ENCODE results near the gene STUB1.

STUB1 gene

DNA sequence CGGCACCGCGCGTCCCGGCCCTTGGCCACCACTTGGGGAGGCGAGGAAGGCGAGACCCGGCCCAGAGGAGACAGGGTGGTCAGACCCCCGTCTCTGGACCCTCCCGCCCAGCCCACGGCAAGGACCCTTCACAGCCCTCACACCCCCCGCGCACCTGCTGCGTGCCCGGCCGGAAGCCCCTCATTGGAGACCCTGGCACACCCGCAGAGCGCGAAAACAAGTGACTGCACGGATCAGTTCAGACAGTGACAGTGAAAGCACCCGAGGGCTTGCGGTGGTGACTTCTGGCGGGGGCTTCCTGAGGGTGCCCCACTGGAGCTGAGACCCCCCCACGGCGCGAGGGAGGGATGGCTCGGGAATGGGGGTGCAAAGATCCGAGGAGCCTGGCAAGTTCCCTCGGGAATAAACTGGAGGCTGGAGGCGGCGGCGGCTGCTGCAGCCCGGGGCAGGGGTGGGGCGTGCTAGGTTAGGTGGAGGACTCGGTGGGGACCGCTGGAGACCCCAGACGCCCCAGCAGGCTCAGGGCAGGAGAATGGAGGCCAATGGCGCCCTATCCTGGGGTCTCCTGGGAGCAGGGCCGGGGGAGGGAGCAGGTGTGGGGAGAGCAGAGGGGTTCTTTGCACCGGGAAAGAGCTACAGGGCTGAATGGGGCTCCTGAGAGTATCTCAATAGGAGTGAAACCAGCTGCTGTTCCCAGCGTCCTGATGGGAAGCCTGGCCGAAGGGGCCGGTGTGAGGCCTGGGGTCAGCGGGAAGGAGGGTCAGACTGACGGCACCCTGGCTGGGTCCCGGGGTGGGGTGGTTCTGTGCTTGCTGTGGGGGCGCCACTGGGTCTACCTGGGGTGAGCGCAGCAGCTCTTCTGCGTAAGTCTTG lies 26.2 kb downstream of the STUB1 start:
- Histone ChIP-seq H3K4me2 (ENCODE audit: low read length) (no peak overlapping the region), H3K4me3 (ENCODE audit: low read depth, low read length, poor library complexity, severe bottlenecking) (no peak overlapping the region), H3K4me1 (ENCODE audit: insufficient read depth, low read length, severe bottlenecking) (no peaks in the 10 kb centered on the region), H3K79me2 (ENCODE audit: insufficient read depth, low read length) (no peaks in the 10 kb centered on the region), H3F3A (ENCODE audit: insufficient read depth, low read length) (no peaks in the 10 kb centered on the region), H3K36me3 (ENCODE audit: insufficient read depth, low read length) (no peaks in the 10 kb centered on the region), H4K20me1 (ENCODE audit: insufficient read depth, low read length) (no peaks in the 10 kb centered on the region), H2AFZ (ENCODE audit: low read length) (no peak overlapping the region), H3K27me3 (ENCODE audit: insufficient read depth, low read length) (peaks cover 8% of the 10 kb centered on the region; the same call in 1 of the 2 replicates), H3K9me3 (ENCODE audit: low read length) (no peaks in the 10 kb centered on the region), H3K9ac (ENCODE audit: low read length) (no peak overlapping the region), H3K9me2 (ENCODE audit: low read depth, low read length) (no peaks in the 10 kb centered on the region), H3K27ac (ENCODE audit: low read depth, low read length, poor library complexity, severe bottlenecking) (no peak overlapping the region)
- TF ChIP-seq EZH2 (IDR thresholded peaks at IDR 0.05; ENCODE audit: borderline replicate concordance, low read length): no peak

DNA sequence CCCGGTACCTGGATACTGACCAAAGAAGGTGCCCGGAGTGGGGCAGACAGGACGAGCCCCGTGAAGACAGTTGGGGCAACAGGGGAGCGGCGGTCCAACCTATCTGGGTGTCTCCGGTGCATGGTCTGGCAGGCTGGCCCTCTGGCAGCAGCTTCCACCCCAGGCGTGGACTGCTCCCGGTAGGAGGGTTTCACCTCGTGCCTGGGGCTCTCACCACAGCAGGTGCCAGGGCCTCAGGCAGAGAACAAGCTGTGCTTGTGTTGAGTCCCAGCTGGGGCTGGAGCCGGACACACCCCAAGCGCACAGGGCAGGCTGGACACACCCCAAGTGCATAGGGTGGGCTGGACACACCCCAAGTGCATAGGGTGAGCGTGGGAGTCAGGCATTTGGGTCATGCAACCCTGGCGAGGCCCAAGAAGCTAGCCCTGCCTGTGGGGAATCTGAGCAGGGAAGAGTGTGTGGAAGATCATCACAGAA lies 26.9 kb downstream of the STUB1 start:
- Histone ChIP-seq H3K4me3 (ENCODE audit: low read depth, low read length, poor library complexity, severe bottlenecking) (no peak overlapping the region), H3K4me2 (ENCODE audit: low read length) (no peak overlapping the region), H3K9me3 (ENCODE audit: low read length) (no peaks in the 10 kb centered on the region), H4K20me1 (ENCODE audit: insufficient read depth, low read length) (no peaks in the 10 kb centered on the region), H3K9me2 (ENCODE audit: low read depth, low read length) (no peaks in the 10 kb centered on the region), H3K27me3 (ENCODE audit: insufficient read depth, low read length) (peaks cover 8% of the 10 kb centered on the region; the same call in 1 of the 2 replicates), H2AFZ (ENCODE audit: low read length) (no peak overlapping the region), H3K27ac (ENCODE audit: low read depth, low read length, poor library complexity, severe bottlenecking) (no peak overlapping the region), H3K36me3 (ENCODE audit: insufficient read depth, low read length) (no peaks in the 10 kb centered on the region), H3K4me1 (ENCODE audit: insufficient read depth, low read length, severe bottlenecking) (no peaks in the 10 kb centered on the region), H3K9ac (ENCODE audit: low read length) (no peak overlapping the region), H3K79me2 (ENCODE audit: insufficient read depth, low read length) (no peaks in the 10 kb centered on the region), H3F3A (ENCODE audit: insufficient read depth, low read length) (no peaks in the 10 kb centered on the region)
- TF ChIP-seq EZH2 (IDR thresholded peaks at IDR 0.05; ENCODE audit: borderline replicate concordance, low read length): no peak
- TF ChIP-seq, protein P1, sequence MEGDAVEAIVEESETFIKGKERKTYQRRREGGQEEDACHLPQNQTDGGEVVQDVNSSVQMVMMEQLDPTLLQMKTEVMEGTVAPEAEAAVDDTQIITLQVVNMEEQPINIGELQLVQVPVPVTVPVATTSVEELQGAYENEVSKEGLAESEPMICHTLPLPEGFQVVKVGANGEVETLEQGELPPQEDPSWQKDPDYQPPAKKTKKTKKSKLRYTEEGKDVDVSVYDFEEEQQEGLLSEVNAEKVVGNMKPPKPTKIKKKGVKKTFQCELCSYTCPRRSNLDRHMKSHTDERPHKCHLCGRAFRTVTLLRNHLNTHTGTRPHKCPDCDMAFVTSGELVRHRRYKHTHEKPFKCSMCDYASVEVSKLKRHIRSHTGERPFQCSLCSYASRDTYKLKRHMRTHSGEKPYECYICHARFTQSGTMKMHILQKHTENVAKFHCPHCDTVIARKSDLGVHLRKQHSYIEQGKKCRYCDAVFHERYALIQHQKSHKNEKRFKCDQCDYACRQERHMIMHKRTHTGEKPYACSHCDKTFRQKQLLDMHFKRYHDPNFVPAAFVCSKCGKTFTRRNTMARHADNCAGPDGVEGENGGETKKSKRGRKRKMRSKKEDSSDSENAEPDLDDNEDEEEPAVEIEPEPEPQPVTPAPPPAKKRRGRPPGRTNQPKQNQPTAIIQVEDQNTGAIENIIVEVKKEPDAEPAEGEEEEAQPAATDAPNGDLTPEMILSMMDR (IDR thresholded peaks at IDR 0.05; ENCODE audit: low read length): no peak

DNA sequence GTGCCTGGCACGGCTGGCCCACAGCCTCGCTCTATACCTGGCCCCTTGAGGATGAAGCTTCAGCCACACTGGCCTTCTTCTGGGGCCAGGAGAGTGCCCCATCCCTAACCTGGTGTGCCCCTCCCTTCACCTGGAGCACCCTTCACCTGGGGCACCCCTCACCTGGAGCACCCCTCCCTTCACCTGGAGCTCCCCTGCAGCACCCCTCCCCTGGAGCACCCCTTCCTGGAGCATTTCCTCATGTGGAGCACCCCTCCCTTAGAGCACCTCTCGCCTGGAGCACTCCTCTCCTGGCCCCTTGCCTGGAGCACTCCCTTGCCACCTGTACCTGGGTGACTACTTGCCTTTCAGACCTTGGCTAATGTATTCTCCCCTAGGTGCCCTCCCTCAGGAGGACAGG lies 27.8 kb downstream of the STUB1 start:
- no peaks in the 10 kb centered on the region for H3K4me1 ChIP-seq (ENCODE audit: insufficient read depth, low read length, severe bottlenecking)

More for the DNA sequence above, 27.8 kb downstream of the STUB1 start:
- H3K36me3 ChIP-seq (ENCODE audit: insufficient read depth, low read length): no peaks in the 10 kb centered on the region
- H3K4me2 ChIP-seq (ENCODE audit: low read length): no peak overlapping the region
- no peaks in the 10 kb centered on the region for H3K79me2 ChIP-seq (ENCODE audit: insufficient read depth, low read length)
- H3K27ac ChIP-seq (ENCODE audit: low read depth, low read length, poor library complexity, severe bottlenecking): no peak overlapping the region
- H3F3A ChIP-seq (ENCODE audit: insufficient read depth, low read length): no peaks in the 10 kb centered on the region
- H3K9me2 ChIP-seq (ENCODE audit: low read depth, low read length): no peaks in the 10 kb centered on the region
- TF ChIP-seq, protein P1 (IDR thresholded peaks at IDR 0.05; ENCODE audit: low read length): no peak
- TF ChIP-seq EZH2 (IDR thresholded peaks at IDR 0.05; ENCODE audit: borderline replicate concordance, low read length): no peak
- H3K9ac ChIP-seq (ENCODE audit: low read length): no peak overlapping the region
- H3K9me3 ChIP-seq (ENCODE audit: low read length): no peaks in the 10 kb centered on the region
- no peak overlapping the region for H2AFZ ChIP-seq (ENCODE audit: low read length)
- no peak overlapping the region for H3K4me3 ChIP-seq (ENCODE audit: low read depth, low read length, poor library complexity, severe bottlenecking)
- H4K20me1 ChIP-seq (ENCODE audit: insufficient read depth, low read length): no peaks in the 10 kb centered on the region
- H3K27me3 ChIP-seq (ENCODE audit: insufficient read depth, low read length): peaks cover 8% of the 10 kb centered on the region; the same call in 1 of the 2 replicates

All from OCI-LY1 (cell line).